Measurements from ENCODE around the gene IRF1.
"Not testable (repeated sequence)": the region's sequence is repeated elsewhere in the genome, so short reads cannot be mapped to it uniquely, and the experiment has no call there.

Gene IRF1

DNA sequence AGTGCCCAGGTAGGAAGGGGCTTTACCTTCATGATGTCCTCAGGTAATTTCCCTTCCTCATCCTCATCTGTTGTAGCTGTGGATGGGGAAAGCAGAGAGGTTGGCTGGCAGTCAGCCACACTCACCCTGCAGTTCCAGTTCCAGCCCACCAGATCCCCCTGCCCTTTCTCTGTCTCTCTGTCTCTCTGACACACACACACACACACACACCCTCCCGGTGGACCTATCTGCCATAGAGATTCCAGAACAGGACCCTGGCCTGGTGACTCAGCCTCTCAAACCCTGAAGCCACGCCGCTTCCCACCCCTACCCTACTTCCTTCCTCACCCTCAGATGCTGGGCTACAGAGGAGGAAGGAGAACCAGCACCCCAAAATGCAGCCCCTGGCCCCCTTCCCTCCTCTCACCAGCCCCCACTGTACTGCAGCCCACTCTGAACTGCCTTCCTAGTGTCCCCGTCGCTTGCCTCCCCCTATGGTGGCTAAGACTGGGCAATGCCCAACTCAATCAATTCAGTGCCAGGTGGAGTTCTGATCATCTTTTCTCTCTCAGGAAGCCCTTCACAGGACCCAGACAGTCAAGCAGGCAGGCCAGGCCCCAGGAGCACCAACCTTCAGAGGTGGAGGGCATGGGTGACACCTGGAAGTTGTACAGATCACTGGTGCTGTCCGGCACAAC is 4.8 kb downstream of the IRF1 start:
- DNase-seq, result no peak

DNA sequence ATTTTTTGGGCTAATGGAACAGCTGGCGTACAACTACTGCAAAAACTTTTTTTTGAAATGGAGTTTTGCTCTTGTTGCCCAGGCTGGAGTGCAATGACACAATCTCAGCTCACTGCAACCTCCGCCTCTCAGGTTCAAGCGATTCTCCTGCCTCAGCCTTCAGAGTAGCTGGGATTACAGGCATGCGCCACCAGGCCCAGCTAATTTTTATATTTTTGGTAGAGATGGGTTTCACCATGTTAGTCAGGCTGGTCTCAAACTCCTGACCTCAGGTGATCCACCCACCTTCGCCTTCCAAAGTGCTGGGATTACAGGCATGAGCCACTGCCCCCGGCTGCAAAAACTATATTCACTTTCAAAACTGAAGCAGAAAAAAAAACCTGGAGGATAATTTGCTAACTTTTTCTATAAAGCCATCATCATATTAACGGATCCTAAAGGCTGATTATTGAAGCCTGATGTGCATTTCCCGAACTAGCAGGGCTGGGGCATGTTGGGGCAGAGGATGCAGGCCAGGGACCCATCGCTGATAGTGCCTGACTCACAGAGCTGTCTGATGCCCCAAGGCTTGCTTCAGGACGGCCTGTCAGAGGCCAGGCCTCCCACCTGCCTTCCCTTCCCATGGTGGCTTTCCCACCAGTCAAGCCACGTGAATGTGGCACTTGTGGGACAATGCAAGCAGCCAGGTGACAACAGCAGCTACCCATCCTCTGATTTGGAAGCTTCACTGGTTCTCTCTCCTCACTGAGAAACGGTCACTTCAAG is 5.5 kb downstream of the IRF1 start:
- not testable (repeated sequence) for DNase-seq

DNA sequence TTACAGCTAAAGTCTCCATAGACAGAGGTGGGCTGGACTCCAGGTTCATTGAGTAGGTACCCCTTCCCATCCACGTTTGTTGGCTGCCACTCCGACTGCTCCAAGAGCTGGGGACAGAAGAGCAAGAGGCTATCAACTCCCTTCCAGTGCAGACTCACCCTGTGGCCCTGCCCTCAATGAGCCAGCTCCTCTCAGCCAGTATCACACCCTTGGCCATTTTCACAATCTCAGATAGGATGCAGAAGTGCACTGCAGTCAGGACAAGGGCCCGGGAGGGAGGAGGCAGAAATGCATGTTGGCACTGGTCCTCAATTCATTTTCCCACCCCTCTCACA is 6.2 kb downstream of the IRF1 start:
- no peak for DNase-seq

DNA sequence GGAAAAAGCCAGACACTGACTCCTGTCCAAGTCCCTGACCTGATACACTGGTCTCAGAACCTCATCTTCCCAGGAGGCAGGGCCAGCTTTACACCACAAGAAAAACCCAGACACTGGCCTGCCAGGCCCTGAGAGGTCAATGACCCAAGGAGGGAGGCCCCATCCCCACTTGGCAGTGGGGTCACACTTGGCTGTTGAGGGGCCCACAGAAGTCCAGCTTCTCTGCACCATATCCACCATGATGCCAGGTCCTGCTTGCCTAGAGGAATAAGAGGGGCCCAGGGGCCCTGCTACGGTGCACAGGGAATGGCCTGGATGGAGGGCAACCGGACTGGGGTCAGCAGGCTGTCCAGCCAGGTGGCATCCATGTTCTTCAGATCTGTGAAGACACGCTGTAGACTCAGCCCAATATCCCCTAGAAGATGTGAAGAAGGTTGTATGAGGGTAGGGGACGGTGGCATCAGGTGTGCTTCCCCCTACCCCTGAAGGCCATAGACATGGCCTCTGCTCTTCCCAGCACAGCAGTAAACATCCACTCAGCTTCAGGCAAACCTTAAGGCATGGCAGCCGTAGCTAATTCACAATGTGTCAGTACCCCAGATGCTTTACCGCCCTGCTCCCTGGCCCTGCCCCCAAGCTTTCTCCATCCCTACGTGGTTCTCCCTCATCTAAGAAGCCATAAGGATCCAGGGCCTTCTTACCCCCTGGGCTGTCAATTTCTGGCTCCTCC is 6.7 kb downstream of the IRF1 start:
- no peak for DNase-seq

DNA sequence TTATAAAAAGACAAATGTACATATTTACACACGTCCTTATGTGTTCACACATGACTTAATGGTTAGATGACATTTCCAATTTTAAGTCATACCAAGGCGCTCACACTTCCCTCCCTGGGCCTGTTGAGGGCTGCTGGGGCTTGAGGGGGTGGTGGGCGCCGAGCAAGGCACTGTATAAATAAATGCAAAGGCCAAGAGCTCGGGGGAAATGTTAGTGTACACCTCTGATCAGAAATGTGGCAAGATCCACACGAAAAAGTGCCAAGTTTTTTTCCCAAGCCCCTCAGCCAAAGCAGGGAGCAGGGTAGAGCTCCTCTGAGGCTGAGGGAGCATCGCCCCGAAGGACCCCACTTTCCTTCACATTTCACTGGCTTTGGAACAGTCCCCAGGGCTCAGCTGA is 7.5 kb downstream of the IRF1 start:
- no peak for DNase-seq

DNA sequence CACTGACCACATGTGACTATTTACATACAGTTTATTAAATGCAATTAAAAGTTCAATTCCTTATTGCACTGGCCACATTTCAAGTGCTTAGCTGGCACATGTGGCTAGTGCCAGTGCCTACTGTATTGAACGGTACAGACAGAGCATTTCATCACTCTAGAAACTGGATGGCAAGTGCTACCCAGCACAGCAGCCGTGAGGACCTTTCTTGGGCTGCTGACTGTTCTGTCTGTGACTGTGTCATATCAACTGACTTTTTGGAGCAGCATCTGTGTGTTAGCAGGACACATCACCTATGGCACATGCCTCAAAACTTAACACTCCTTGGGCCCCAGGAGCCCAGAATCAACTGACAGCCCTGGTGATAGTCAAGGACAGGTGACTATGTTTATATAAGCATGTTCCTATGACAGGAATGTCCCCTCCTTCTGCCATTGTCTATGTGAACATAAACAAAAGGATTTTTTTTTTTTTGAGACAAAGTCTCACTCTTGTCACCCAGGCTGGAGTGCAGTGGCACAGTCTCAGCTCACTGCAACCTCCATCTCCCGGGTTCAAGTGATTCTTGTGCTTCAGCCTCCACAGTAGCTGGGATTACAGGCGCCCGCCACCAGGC is 8.9 kb downstream of the IRF1 start:
- DNase-seq, result no peak

DNA sequence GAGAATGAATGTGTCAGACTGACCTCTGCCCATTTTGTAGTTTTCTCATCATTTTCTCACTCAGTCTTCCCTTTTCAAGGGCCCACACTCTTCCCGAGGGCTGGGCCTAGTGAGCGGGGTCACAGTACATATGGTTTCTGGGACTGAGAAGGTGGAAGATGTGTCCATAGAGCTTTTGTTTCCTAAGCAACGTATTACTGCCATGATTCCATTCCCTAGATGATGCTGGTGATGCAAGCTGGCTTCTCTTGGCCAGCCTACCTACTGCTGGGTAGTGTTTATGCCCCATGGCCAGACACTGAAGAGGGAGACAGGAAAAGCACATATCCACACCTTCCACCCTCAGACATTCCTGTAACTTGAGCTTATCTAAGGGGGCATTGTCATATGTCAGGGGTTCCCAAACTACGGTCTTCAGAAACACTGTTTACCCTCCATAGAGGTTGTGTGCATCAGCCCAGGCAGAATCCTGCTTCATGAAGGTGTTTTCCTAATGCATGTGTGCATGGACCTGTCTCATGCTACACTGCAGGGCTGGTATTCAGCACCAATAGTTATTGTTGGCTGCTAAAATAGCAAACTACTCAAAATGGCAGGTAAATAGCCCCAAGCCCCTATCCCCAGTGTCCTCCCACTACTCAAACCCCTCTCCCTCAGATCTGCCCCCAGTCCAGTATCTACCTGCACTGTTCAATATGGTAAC is 9.5 kb downstream of the IRF1 start:
- no peak for DNase-seq

DNA sequence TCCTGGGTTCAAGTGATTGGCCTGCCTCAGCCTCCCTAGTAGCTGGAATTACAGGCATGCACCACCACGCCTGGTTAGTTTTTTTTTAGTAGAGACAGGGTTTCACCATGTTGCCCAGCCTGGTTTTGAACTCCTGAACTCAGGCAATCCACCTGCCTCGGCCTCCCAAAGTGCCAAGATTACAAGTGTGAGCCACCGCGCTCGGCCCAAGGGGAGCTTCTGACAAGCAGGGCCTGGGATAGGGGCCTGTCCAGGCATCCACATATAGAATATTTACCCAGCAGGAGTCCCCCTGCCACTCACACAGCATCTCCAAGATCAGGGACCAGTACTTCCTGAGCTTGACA is 10.1 kb downstream of the IRF1 start:
- no peak for DNase-seq

DNA sequence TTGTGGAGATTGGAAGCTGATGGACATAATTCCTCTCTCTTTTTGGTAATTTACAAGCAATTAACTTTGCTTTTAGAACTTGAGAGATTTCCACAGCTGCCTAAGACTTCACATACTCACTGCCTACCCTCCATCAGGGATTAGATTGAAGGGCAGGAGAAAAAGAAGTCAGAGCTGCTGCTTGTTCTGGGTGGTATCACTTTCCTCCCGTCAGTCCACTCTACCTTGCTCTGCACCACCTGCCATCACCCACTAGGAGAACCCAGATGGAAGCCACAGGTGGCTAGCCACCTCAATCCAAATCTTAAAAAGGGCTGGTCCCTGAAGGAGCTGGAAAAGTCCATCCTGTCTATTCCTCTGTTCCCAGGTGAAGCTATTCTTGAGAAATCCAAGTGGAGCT is 10.5 kb downstream of the IRF1 start:
- DNase-seq, result no peak

DNA sequence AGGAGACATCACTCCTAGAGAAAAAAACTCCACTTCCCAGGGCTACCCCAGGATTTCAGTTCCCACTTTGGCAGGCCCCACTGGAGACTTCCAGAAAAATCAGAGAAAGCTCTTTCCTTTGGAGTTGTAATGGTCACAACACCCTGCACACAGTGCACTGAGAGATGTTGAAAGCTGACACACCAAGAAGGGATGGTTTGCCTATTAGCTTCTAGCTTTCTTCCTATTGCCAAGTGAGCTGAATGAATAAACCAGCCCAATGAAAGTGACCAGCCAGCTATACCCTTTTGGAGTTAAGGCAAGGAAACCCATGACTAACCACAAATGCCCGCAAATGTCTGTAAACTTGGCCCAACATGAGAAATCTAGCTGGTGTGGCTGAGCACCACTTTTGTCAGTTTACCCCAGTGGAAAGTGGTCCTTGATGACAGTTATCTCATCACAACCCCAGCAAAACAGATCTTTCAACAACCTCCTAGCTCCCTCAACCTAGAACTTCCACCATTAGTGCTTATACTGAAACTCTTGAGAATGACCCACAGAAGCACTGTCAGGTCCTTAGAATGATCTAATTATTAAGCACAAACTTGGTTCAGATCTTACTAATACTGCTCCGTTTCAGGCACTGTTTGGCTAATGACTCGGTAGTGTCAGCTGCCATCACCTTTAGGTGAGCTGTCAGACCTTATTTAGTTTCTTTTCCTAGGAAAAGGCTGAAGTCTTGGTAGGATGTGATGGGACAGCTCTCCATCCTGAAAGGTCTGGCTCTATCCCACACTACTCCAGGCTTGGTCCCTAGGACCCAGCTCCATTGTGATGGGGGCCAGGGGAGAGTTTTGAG is 11.2 kb downstream of the IRF1 start:
- no peak for DNase-seq

DNA sequence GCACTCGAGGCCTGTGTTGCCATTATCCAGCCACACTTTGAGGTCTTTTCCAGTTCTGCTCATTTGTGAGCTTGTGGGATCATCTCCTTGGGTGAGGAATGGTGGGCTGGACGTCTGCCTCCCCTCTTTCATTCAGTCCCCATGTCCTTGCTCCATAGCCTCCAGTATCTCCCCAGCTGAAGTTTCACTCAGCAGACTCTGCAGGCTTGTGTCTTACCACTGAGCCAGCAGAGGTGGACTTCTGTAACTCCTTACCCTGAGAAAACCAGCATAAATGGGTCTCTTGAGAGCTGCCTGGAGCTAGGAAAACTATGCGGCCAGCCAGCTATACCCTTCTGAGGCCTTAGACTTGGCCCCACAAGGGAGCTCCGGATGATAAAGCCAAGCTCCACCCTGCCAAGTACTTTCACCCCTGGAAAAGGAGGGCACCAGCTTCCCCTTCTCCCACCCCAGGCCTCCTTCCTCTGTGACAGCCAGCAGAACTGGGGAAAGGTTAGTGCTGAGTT is 12.2 kb downstream of the IRF1 start:
- no peak for DNase-seq

DNA sequence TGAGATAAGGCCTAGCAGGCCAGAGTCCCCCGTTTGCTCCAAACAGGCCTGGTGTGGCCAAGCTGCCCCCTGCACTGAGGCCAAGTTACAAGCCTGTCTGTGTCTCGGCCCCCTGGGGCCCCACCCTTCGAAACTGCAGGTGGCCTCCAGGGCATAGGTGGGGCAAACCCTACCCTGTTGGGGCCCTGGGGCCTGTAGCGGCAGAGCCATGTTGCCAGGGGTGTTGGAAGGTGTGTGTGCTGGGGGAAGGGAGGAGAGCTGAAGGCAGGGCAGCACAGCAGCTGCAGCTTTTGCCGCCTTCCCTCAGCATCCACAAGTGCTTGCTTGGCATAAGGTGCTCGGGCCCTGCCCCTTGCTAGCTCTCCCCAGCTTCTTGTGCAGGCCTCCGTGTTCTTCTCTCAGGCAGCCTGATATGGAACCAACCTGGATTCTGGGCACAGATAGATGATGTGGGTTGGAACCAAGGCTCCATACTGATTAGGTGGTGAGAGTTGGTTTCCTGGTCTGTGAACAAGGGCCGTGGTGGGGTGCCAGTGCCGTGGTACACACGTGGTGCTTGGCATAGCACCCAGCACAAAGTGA is 12.7 kb downstream of the IRF1 start:
- no peak for DNase-seq

DNA sequence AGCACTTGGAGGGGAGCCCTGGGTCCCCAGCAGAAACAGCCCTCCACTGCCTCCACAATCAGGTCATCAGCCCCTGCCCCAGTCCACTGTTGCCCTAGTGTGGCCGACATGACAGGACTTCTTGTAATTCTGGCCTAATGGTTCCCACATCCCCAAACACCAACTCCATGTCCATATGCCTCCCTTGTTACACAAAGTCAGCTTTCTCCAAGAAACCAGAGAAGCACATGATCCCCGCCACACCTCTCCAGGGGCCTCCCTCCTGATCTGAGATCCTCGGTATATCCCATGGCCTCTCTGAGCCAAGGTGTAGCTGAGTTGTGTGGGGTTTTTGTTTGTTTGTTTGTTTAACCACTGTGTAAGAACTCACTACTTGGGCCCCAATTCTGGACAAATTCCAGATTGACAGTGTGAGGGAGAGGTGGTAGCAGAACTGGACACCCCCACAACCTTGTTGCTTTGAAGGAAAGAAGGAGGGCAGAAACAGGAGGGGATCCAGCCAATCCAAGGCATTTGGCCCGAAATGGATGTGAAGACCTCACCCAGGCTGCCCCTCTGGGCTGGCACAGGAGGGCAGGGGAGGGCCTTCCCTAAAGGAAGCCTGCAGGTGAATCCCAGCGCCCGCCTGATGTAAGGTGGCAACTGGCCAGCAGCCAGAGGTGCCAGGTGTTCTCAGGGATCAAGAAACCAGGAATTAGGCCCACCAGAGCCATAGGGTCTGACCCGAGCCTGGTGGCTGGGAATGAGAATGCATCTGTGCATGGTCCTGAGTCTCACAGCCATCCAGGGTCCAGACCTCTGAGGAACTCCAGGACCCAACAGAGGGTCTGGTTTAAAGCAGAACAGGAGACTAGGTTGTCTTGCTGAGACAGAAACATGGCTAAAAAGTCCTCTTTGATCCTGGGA is 13.4 kb downstream of the IRF1 start:
- DNase-seq, result no peak

DNA sequence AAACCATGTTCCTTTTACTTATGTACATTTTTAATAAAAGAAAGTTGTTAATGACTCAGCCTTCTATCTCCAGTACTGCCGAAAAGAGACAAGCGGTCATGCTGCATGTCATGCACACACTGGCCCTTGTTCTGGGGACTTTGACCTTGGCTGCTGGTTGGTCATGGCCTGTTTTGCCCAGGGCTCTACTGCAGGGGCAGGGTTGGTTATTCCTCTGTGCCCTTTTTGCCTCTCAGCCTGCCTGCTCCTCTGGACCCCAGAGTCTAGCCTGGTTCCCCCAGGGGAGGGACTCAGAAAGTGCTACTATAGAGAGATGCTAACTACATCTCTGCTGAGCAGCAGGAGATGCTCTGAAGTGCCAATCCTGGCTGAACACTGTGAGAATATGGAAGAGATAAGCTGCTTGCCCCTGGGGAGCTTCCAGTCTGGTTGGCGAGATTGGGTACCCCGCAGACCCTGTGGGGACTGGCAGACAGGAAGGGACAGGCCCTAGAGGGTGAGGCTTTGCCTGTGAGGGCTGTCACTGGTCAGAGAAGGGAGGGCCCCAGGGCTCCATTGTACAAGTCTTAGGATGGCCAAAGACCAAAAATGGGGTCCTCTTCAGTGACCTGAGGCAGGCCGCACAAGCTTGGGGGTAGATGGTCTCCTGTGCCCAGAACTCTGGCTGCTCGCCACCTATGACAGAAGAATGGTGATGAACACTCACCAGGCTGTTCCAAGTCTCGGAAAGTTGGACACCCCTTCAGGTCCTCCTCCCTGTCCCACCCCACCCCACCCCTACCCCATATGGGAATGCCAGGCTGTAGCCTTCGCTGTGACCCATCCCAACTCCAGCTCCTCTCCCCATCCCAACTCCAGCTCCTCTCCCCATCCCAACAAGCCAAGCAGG is 14.3 kb downstream of the IRF1 start:
- DNase-seq, result no peak

DNA sequence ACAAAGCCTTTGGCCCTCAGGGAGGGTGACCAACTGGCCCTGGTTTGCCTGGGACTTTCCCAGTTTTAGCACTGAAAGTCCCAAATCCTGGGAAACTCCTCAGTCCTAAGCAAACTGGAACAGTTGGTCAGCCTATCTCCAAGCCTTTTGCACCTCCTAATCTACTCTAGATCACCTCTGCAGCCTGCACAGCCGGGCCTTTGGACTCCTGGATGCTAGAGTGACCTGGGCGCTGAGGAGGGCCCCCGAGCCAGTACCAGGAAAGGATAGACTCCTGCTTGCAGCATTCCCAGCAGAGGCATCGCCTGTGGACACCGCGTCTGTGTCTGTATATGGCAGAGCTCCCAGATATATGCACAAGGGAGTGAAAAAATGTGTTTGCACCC is 15.1 kb downstream of the IRF1 start:
- no peak for DNase-seq

DNA sequence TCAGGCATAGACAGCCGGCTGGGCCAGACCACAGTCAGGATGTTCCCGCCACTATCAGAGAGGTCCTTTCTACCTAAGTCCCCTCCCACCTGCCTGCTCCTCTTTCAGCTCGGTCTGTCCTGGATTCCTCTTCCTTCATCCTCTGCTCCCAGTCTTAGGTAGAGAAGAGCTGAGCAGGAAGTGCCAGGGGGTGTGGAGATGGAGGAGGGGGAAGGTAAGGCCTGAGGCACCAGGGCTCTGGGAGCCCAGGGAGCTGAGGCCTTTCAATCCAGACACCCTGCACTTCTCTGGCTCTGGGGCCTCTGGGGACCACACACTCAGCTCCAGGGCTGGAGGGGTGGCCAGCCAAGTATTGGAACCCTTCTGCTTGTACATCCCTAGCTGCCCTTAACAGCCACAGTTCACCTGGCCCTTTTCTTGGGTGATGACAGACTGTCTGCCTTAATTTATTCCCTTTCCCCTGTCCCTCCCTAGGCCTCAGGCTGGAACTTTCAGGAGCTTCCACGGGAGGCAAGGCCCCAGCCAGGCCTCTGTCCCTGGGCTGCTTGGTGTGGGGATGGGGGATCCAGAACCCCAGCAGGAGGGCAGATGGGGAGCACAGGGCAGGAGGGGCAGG is 15.6 kb downstream of the IRF1 start:
- no peak for DNase-seq

DNA sequence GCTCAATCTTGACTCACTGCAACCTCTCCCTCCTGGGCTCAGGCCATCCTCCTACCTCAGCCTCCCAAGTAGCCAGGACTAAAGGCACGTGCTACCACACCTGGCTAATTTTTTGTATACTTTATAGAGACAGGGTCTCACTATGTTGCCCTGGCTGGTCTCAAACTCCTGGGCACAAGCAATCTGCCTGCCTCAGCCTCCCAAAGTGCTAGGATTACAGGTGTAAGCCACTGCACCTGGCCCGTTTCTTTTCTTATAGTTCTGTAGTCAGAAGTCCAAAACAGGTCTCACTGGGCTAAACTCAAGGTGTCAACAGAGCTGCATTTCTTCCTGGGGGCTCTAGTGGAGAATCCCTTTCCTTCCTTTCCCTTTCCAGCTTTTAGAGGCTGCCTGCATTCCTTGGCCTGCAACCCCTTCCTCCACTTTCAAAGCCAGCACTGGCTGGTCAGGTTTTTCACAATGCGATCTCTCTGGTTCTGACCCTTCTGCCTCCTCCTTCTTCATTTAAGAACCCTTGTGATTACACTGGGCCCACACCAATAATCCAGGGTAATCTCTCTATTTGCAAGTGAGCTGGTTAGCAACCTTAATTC is 16.3 kb downstream of the IRF1 start:
- DNase-seq, result no peak

DNA sequence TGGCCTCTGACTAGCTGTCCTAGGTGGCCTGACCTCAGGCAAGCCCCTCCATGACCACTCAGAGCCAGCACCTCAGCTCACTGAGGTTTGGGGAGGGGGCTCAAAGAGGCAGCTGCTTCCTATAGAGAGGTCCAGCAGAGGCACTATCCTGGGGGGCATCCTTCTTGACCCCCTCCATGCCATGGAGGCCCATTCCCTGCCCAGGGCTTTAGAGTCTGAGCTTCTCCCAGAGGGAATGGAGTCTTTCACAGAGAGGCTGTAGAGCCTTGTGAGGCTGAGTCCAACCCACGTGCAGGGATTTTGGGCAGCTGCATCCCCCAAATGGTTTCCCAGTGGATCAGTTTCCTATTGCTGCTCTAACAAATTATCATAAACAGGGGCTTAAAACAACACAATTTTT is 16.9 kb downstream of the IRF1 start:
- no peak for DNase-seq

All from NCI-H510A (cell line).